Stimulated activated CD8-positive, alpha-beta memory T cell treated with anti-CD3 and anti-CD28 coated beads, Interleukin-12 subunit alpha, Interleukin-12 subunit beta, amount 100 ng/mL, for 1 hour (primary cell): ENCODE data around the gene CEP63.
"Not testable (repeated sequence)": the region's sequence is repeated elsewhere in the genome, so short reads cannot be mapped to it uniquely, and the experiment has no call there.

Source experiments
- DNase-seq: peaks from one replicate; pipeline ENCODE4 v3.0.0-alpha.2; 2020; ENCODE audit warnings: low read depth

The CEP63 gene

DNA sequence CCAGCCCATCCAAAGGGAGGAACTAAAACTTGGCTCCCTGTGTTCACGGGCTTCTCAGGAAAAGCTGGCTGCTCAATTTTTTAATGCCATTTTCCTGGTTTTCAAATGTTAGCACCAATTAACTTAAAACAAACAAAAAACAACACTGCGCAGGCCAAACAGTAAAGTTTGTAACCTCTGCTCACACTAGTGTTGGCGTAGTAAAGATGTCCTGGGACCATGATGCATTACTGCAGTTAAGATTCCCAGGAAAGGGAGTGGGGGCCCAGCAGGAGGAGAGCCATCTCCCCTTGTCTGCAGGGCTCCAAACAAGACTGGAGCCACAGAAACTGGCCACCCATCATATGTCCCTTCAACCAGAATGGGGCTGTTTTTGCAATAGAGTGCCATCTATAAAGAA is 91.0 kb downstream of the CEP63 start:
- no peak for DNase-seq

- no peak for DNase-seq
These were observed 93.3 kb downstream of the CEP63 start for GRCh38 chr3:134579141-134579665.

GRCh38 chr3:134590766-134591165 is 104.9 kb downstream of the CEP63 start:
- no peak for DNase-seq

DNA sequence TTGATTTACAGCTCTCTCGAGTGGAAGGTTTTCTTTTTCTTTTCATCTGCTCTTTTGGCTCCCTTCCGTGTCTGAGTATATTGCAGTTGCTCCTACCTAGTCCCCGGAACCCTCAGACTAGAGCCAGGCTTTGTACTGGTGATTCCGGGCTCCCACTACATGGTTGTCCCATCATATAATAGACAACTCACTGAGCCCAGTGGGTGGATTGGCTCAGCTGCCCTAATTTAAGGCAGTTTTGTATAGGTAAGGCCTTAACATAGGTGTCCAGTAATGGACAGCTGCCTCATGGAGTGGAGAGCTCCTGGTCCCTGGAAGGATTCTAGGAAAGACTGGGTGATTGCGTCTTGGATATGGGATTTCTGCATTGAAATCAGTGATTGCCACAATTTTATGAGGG is 106.9 kb downstream of the CEP63 start:
- DNase-seq, result no peak

DNA sequence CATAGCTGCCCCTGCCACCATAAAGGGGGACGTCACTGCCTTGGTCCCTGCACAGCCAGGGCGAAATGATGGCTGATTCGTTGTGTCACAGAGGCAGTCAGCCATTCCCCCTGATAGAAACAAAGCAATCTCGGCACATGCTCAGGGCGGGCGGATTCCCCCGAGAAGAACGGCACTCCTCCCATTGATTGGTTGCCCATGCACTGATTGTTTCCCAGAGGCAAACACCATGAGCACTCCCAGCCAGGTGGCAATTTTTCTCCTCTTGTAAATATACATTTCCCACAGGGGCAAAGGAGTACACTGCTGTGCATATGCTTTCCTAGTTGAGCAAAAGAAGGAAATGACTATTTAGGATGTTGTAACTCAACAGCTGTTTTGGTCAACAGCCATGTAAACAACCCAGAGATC is 108.5 kb downstream of the CEP63 start:
- no peak for DNase-seq

DNA sequence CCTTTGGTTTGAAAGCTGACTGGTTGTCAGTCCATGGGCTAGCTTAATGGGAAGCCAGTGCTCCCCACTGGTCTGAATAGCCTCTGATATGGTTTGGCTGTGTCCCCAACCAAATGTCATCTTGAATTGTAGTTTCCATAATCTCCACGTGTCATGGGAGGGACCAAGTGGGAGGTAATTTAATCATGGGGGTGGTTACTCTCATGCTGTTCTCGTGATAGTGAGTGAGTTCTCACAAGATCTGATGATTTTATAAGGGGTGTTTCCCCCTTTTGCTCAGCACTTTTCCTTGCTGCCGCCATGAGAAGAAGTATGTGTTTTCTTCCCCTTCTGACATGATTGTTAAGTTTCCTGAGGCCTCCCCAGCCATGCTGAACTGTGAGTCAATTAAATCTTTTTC is 109.1 kb downstream of the CEP63 start:
- DNase-seq, result not testable (repeated sequence)

GRCh38 chr3:134597390-134597970 is 111.6 kb downstream of the CEP63 start:
- no peak for DNase-seq

- no peak for DNase-seq
These were observed 113.1 kb downstream of the CEP63 start for GRCh38 chr3:134598763-134599545.

GRCh38 chr3:134600206-134600605 is 114.3 kb downstream of the CEP63 start:
- DNase-seq, result no peak

GRCh38 chr3:134600685-134601463 is 115.0 kb downstream of the CEP63 start:
- peak; percentile 27 for DNase-seq

DNA sequence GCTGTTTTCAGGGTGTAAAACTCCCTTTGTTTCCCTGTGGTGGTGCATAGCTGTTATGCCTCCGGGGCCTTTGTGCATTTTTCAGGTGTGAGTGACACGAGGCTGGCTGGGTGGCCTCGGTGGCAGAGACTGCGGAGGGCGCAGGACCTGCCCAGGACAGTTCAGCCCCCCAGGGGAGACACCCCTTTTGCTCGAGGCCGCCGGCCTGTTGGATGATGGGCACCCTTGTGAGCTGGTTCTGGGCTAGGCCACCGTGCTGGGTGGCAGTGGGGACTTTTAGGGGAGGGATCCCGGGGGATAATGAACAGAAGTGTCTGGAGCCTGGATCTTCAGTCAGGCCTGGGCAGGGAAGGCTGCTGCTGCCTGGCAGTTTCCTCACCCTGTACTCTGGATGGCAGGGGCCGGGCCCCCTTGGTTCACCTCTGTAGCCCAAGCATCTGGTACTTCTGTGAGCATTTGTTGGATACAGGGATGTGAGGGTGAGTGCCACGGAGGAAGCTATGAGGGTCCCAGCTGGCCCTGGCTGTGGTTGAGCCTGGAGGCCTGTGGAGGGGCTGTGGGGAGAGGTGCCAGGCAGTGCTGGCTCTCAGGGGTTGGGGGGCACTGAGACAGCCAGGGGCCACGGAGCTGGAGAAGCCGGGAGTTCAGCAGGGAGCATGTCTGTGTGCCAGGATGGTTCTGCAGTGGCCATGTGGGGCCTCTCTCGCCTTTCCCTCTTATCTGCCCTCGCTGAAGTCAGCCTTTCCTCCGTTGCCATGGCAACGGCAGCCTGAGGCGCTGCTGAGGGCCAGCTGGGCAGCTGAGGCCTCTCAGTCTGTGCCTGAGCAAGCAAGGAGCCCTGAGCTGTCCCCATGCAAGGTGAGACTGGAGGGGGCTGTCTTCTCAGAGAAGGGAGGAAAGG is 115.9 kb downstream of the CEP63 start:
- no peak for DNase-seq

DNA sequence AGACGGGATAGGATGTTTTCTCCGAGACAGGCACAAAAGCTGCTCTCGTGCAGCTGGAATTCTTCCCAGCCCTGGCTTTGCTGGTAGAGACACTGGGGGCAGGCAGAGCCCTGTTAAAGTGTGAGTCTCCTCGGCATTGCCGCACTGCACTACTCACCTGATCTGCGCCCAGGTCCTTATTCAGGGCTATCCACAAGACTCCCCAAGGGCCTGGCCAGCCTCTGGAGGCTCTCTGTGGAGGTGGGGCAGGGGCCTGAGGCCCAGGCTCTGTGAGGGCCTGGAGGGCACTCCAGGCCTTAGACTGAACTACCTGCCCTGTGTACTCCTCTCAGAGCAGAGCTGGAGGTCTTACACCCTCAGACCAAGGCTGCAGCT is 116.6 kb downstream of the CEP63 start:
- no peak for DNase-seq

GRCh38 chr3:134603480-134603879 is 117.6 kb downstream of the CEP63 start:
- no peak for DNase-seq

DNA sequence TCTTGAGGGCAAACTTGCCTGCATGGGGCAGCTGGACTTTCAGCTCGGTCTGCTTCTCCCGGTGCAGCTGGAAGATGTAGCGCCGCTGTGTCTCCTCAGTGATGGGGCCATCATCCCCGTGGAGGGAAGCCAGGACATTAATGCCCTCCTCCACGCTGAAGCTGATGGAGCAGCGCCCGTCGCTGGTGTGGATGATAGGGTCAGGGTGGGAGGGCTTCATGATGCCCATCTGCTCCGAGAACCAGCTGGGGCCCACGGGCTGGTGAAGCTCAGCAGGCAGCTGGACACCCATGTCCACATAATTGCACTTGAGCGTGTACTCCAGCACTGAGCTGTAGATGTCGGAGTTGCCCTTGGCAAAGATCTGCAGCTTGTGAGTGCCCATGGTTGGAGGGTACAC is 118.1 kb downstream of the CEP63 start:
- no peak for DNase-seq

- no peak for DNase-seq
These were observed 119.7 kb downstream of the CEP63 start for GRCh38 chr3:134605556-134605955.

GRCh38 chr3:134606033-134607025 is 120.5 kb downstream of the CEP63 start:
- no peak for DNase-seq

GRCh38 chr3:134607054-134608022 is 121.5 kb downstream of the CEP63 start:
- DNase-seq, result no peak

DNA sequence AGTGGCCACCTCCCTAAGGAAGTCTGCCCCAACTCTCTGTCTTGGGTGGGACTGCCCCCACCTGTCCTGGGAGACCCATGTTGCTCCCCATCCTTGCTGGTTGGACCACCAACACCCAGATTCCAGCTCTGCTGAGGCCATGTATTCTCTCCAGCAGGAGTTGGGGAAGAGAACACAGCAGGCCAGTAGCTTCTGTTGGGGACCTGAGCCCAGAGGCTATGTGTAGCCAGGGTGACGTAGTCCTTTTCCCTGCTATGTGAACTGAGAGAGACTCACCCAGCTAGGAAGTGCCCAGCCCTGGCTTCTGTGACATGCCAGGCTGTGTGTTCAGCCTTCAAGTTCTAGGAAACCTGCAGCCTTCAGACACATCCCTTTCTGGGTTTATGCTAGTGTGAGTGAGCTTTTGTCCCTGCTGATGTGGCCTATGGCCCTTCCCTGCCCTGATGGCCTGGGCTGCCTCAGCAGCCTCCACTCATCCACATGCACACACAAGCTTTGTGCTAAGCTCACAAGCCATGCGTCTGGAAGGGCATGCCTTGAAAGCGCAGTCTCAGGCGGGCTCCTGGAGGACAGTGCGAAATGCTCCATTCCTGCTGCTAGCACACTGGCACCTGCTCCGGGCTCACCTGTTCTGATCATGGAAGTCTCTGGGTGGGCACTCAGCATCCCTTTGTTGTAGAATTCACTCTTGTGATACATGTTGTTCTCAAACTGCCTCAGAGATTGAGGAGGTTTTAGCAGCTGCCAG is 122.3 kb downstream of the CEP63 start:
- no peak for DNase-seq
